Stimulated activated CD4-positive, alpha-beta T cell treated with anti-CD3 and anti-CD28 coated beads, Interleukin-4, amount 100 ng/mL, for 24 hours (primary cell): Measurements from ENCODE around the gene CDCP1.
"Not testable (repeated sequence)": the region's sequence is repeated elsewhere in the genome, so short reads cannot be mapped to it uniquely, and the experiment has no call there.

Source experiments
- DNase-seq: peaks from one replicate; pipeline ENCODE4 v3.0.0-alpha.2; 2020

CDCP1 gene

DNA sequence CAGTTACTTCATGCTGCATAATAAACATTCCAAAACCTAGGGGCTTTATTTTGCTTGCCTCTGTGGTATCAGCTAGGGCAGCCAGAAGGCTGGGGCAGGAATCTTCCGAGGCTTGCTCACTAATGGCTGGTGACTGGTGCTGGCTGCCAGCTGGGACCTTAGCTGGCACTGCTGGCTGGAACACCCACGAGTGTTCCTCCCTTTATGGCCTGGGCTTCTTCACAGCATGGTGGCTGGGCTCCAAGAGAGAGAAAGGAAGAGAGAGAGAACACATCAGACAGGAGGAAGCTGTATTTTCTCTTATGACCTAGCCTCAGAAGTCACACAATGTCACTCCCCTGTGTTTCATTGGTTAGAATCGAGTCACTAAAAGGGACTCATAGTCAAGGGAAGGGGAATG, 23.9 kb upstream of the CDCP1 start:
- DNase-seq: no peak

DNA sequence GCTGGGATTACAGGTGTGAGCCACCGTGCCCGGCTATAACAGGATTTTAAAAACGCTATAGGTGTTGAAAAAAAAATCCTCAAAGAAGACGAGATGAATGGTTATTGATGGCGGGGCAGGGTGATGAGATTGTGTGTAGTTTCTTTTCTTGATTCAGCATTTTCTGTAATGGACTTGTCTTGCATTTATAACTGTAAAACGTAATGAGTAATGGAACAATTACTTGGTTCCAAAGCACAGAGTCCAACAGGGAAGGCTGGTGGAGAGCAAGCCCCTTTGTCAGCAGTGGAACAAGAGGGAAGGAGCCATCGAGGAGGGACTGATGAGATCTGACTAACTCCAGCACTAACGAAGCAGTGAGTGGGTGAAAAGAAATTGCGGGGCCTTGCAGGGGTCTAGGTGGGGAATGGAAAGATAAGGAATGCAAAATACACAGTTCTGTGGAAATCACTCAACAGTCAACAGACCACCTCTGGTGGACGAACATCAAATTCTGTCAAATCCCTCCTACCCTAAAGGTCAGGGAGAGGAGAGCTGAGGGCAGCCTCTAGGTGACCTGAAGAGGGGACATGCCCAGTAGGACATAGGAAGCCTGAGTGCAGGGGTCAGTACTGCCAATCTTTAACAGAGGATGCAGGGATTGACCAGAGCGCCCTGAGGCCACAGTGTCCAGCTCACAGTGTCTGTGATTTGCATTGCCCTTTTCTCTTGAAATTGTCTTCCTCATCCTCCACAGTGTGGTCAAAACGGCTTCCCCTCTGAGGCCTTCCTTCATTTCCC, 23.1 kb upstream of the CDCP1 start:
- no peak for DNase-seq

DNA sequence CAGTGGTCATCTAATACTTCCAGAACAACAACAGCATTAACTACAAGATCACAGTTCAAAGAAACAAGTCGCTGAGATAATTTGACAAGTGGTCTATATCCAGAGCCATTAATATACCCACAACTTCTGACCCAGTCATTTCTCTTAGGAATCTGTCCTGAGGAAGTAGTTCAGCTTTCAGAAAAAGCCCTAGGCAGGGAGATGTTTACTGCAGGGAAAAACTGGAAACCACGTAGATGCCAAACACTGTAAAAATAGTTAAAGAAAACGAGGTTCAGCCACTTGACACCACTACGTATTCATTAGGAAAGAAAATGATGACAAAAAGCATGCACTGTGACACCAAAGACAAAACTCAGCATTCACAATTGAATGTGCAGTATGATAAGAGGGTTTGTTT, 22.3 kb upstream of the CDCP1 start:
- DNase-seq: no peak

DNA sequence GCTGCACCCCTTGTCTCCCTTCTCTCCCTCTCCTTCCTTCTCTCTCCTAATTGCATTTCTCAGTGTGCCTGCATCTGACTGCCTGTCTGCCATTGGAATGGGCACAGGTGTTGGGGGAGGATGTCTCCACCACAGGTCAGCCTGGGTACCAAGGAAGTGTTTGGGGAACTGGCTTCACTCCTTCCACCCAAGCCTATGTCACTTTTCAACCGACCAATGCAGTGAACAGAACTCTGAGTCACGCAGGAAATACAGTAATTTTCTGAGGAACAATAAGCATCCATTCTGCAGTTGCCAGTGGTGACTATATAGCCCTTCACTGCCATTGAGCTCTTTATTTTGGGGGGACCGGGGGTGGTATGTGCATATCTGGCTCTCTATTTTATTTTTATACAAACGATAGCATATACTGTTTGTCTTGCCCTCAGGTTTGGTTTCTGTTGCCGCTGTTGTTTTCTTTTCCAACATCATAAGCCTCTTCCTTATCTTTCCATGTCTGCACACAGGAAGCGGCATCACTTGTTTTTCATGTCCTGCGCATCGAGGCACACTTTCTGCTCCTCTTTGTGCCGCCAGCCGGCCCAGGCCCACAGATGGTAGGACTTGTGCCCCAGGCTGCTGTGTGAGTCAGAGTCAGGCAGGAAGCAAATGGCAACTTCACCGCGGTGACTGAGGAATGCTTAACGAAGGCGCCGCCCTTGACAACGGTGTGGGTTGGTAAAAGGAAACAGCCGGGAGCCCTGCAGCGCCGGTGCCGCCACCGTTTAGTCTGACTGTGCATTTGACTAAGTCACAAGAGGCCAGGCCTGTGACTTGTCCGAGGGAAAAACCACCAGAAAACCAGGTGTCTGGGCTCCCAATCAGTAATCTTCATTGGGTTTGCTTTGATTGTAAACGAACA, 21.1 kb upstream of the CDCP1 start:
- DNase-seq: peak; percentile 86

DNA sequence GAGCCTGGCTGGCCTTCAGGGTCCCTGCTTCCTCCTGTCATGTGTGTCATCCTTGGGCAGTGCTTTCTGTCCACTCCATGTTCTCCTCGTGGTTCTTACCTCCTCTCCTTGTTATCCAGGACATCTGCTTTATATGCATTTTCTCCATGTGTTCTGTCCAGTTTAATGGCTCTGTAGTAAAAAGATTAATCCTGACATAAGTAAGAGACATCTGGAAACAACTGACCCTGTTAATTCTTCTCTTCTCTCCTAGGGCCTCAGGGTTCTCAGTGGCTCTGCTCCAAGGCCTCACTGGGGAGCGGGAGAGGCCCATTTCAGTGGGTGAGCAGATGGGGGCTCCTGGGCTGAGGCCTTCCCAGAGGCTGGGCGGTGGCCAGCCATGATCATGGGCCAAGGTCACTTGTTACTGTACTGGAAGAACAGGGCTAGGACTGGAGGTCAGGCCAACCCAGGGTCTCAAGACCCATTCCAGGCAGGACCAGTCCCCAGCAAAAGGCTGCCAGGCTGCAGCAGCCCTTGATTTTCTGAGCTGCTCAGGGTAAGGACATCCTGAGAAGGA, 20.2 kb upstream of the CDCP1 start:
- no peak for DNase-seq

DNA sequence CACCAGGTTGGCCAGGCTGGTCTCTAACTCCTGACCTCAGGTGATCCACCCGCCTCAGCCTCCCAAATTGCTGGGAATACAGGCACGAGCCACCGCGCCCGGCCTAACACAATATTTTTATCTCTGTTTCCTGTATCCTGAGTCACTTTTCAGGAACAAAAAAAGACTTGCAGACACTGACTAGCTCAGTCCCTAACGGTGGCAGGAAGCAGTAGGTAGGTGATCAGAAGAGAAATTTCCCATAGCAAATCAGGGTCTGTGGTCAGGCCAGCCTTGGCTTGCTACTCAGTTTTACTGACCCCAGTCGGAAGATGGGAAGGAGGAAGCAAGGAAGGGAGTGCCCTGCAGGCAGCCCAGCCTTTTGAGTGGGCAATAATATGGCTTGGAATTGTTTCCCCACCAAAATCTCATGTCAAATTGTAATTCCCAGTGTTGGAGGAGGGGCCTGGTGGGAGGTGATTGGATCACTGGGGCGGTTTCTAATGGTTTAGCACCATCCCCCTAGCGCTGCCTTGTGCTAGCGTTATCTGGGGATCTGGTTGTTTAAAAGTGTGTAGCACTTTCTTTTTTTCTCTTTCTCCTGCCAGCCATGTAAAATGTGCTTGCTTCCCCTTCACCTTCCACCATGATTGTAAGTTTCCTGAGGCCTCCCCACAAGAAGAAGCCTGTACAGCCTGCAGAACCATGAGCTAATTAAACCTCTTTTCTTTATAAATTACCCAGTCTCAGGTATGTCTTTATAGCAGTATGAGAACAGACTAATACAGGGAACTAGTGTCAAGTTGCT, 19.5 kb upstream of the CDCP1 start:
- no peak for DNase-seq

DNA sequence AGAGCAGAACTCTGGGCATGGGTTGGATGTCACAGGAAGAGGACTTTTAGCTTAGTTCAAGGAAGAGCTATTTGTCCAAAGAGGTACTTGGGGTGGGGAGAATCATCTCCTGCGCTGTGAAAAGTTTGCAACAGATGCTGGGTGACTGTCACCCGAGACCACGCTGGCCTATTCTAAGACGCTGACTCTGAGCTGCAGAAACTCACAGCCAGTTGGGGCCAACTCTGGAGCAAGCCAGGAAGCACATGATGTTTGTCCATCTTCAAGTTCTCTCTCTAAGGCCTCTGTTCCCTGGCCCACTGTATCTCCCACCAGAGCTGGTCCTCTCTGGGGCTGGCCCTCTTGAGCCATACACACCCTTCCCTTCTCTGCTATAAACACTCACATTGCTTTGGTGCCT, 17.9 kb upstream of the CDCP1 start:
- DNase-seq: no peak

DNA sequence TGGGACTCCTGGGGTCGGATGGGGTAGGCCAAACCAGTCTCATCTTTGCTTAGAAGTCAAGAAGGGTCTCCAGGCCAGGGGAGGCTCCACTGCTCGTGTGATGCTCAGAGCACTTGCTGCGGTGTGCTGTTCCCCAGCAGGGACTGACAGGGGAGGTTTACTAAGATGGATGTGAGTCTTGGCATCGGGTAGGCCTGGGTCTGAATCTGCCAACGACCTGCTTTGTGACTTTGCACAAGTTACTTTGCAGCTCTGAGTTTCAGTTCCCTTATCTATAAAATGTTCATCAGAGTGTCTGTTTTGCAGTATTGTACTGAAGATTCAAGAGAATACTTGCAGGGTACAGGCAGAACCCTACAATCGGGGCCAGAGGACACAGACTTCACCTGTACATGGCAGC, 17.3 kb upstream of the CDCP1 start:
- no peak for DNase-seq

DNA sequence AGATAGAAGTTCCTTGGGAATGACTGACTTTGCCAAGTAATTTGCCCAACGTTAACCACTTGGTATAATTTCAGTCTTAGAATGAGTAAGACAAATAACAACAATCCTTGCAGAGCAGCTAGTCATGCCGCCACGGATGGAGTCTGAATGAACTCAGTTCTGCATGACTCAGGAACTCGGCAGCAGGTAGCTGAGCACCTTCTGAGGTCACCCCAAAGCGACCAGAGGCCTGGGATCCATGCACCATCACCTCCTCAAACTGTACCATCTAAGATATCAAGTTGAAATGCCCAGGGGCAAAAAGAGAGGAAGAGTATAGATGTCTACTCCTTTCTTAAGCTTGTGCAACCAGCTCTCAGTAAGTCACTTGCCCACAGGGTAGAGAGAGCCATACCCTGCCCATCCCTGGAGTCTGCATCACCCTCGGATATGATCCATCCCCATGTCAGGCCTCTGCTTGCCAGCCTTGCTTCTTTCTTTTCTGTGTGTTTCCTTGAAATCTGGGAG, 8.5 kb upstream of the CDCP1 start:
- no peak for DNase-seq

DNA sequence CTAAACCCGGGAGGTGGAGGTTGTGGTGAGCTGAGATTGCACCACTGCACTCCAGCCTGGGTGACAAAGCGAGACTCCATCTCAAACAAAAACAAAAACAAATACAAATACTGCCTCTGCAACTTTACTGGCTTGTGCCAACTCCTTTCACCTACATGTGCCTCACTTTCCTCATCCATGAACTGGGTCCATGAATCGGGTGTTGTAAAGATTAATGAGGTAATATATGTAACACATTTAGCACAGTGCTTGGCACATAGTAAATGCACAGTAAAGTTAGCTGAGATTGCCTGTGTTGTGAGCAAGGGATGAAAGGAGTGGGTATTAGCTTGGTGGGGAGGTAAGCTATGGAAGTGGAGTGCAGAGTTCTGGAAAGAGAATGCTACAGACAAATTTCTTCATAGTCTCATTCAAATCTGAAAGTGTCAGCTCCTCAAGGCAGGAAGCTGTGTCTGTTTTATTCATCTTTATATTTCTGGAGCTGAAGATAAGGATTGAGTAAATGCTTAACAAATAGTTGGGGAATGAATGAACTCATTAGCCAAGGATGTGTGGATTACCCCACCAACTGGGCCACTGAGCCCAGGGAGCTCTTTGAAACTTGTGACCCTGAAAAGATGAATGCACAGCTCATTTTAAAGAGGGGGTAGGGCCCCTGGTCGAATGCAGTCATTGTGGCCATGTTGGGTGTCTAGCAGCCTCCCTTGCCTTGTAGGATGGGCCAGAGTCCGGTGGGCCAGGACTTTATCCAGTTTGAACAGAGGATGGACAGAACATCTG, 7.7 kb upstream of the CDCP1 start:
- no peak for DNase-seq

DNA sequence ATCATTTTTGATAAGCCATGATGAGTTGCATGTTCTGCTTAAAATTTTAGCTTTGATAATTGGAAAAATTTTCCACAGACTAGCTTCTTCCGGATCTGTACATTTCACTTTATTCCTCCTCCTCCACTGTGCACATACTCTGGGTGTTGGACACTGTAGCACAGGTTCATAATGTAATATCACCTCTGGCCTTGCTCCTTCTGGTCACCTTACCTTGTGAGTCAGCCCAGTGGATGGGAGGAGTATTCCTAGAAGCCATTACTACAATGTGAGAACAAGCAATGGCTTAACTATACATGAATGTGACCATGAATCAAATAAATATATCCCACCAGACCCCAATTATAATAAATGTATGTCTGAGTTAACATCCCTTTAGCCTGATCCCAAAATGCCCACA, 6.1 kb upstream of the CDCP1 start:
- DNase-seq: no peak

DNA sequence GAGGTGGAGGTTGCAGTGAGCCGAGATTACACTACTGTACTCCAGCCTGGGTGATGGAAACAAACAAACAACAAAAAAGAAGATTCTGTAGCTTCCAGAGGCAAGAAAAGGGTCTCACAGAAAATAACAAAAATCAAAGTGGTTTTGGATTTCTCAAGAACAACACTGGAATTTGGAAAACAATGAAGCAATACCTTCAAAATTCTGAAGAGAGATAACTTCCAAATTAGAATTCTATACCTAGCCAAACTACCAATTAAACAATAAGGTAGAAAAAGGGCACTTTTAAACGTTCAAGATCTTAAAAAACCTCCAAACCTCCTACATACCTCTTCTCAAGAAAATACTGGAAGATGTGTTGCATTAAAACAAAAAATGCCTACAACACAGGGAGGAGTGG, 4.9 kb upstream of the CDCP1 start:
- DNase-seq: no peak

DNA sequence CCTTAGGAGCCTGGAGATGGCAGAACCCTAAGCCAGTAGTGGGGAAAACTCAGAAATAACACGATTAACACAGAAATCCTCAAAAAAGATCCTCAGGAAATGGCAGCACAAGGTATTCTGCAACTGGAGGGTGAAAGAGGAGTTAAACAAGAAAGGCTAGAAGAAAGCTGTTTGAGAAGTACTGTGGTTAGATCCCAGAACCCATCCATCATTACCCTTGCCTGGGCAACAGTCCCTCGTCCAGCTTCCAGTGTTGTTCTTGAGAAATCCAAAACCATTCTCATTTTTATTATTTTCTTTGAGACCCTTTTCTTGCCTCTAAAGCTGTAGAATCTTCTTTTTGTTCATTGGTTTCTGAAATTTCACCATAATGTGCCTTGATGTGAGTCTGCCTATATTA, 2.7 kb upstream of the CDCP1 start:
- no peak for DNase-seq

DNA sequence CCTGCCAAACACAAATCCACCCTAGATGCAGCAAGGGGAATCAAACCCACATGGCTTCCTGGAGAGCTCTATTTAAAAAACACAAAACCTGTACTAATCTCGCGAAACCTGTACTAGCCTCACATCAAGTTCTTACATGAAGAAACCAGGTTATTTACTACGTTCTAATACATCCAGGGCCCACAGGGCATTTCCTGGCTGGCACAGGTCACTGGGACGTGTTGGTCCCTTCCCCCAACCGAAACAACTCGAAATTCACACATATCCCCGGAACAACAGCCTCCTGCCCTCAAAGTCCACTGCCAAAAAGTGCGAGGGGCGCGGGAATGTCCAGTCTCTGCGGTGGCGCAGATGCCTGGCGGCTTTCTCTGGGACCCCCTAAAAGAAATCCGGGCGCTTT, 955 bp downstream of the CDCP1 start:
- DNase-seq: no peak

DNA sequence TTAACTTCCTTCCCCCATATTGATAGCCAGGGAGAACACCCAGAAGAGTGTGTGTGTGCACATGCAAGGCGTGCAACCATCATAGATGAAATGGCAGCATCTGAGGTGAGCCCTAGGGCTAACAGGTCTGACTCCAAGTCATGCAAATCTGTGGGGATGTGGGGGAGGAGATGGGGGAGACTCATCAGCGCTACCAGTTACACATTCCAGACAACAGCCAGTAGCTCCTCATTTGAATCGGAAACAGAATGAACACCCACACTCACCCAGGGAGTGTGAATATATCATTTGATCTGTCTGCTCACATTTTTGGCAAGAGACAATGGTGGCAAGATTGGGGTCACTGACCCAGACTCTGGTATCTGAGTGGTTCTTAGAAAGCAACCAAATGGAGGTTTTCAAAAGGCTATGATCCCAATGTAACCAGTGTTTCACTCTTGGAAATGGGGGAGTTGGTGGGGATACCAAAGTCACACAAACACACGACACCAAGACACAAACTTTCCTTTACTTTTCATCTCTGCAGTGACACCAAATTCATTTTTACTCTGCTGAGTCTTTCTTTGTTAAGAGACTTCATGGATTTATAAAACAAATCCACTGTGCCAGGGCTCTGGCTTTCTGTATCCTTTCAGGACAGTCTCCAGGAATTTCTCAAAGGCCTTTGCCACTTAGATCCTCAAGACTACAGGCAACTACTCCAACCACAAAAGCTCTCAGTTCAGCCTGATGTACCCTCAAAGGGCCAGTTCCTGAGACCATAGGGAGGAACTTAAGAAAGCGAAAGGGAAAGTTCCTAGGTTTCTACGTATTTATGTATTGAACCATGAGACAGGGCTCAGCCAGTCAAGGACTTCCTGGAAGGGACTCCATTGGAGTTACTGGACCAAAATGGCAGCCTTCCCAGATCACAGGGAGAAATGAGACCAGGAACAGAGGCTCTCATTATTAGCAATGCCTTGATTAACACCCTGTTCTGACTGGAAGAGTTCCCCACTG, 2.2 kb downstream of the CDCP1 start:
- no peak for DNase-seq

DNA sequence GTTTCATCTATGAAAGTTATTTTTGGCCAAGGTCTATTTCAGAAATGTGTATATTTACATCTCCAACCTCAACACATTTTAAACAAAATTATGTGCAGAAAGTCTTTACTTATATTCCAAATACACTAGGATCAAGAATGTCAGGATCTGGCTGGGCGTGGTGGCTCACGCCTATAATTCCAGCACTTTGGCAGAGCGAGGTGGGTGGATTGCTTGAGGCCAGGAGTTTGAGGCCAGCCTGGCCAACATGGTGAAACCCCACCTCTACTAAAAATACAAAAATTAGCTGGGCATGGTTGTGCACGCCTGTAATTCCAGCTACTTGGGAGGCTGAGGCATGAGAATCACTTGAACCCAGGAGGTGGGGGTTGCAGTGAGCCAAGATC, 5.4 kb downstream of the CDCP1 start:
- DNase-seq: not testable (repeated sequence)

DNA sequence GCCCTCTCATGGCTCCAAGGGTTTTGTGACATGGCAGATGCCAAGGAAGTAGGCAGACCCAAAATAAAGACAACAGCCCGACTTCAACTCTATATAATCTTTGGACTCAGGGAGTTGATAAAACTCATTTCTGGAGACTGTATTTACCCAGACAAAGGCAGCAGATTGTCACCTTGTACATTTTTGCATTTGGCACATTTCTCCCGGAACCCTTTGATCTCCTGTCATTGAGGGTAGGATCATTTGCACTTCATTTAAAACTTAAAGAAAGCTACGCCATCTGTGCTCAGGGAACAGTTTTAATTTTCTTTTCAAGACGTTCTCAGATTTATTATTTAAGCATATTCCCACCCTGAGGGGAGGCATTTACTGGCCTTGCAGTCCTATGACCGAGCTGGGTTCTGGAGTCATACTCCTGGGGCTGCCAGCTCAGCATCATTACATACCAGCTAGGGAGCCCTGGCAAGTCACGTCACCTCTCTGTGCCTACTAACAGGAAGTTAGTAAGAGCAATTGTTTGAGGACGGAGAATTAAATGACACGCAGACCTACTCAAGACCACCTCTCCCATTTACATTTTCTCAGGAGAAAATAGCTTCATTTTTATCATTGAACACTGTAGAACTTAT, 5.9 kb downstream of the CDCP1 start:
- DNase-seq: no peak

DNA sequence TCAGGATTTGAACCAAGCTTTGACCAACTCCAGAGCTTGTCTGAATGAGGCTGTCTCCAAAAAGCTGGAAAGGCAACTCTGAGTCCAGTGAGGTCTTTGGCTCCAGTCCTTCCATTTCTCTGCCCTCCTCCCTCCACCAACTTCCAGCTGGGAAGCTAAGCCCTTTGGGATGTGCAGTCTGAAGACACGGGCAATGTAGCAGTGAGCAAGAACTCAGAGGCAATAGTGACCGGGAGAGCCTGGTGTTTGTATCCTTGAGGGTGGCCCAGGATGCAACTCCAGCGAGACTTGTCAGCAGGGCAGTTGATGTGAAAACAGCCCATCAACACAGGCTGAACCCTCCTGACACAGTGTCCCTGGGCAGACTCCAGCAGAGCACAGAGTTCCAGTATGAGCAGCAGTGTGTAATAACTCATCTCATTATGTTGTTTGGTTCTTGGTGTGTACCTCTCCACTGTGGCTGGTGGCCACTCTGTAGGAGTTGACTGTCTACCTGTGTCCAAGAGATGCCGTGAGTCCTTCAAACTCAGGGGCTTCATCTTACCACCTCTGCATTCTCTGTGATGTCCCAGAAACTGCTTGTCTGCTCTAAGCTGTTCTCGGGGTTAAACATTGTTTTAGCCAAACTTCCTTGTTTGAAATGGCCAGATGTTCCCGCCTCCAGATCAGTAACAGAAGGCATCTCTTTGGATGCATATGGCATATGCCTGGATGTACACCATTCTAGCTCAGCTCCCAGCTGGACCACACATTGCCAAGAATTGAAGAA, 6.6 kb downstream of the CDCP1 start:
- DNase-seq: no peak

DNA sequence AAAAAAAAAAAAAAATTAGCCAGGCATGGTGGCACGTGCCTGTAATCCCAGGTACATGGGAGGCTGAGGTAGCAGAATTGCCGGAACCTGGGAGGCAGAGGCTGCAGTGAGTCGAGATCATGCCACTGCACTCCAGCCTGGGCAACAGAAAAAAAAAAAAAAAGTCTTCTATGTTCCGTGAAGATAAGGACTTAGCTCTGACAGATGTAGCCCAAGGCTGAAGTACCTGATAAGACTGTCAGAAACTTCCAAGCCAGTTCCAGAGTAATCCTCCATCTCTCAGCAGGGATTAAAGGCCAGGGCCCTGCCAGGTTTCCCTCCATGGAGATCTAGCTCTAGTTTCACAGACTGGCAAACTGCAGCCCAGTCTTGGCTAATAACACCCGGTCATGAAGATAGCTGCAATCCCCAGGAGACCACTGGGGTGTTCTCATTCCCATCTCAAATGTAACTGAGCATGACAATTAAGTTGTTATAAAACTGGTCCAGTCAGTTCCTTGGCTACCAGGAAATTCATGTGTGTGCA, 8.5 kb downstream of the CDCP1 start:
- no peak for DNase-seq
